Left renal pelvis (tissue), 4 donors: ENCODE results near the gene MCOLN2. TPM values are rescaled to one million over a fixed set of nuclear protein-coding genes. Genes with fewer than 3 reads are reported as not detected.
"Not testable (repeated sequence)": the region's sequence is repeated elsewhere in the genome, so short reads cannot be mapped to it uniquely, and the experiment has no call there.

Experiments used
- DNase-seq, 4 donors: peaks; one replicate each; pipeline ENCODE4 v3.0.0-alpha.2; 2013; ENCODE audit warnings: low read depth in 4 of 4, low spot score in 3 of 4
- polyA plus RNA-seq, 4 donors: library from polyadenylated mRNA; unstranded; fragments of 120-200 nt; gene quantifications; one replicate each; pipeline ENCODE4 v1.2.1, GENCODE V29; 2013; ENCODE audit not compliant: insufficient read length in 4 of 4

MCOLN2 gene
- polyA plus RNA-seq, 4 donors: 0.19 to 1.3 (median 0.81) TPM

DNA sequence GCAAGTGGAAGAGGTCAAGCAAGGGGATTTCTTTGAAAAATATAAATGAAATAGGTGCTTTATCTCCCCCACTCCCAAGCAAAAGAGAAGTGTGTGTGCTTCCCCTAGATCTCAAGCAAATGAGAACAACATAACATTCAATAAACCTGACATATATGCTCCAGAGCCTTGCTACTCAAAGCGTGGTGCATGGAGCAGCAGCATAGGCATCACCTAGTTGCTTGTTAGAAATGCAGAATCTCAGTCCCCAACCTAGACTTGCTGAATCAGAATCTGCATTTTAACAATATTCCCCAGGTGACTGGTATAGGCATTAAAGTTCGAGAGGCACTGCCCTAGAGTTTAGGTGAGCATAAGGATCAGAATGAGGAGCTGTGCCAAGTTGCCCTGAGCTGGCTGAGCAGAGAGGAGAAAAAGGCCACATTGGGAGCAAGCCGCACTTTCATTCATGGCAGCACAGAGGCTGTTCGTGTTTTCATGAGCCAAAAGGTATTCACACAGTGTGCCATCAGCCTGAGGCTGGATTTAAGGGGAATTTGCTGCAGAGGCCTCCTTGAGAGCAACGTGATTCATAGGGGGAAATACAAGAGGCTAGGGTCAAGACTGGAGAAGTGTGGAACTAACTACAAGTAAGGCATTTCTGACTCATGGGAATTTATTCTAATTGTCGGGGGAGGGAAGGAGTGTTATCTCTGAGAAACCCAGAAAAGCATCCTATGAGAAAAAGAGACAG, 89.7 kb downstream of the MCOLN2 start:
- no peak for DNase-seq

- not testable (repeated sequence) for DNase-seq
Observed at GRCh38 chr1:84902727-84903126, 94.2 kb downstream of the MCOLN2 start.

DNA sequence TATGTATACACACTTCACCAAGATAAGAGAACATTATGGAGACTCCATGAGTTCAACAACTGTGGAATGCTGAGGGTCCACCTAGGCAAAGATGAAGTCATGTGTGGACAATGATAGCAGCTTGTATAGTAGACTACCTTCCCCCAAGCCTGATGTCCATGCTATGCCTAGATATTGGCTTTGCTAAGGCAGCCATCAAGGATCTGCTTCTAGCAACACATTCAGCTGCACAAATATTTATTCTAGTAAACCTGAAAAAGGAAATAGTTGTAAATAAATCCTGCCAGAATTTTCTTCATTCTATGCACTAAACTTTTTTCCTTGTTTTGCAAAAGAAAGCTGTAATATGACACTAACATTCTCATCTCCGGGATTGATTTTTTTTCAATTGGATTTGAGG, 96.9 kb downstream of the MCOLN2 start:
- DNase-seq: no peak

GRCh38 chr1:84896279-84896678, 100.6 kb downstream of the MCOLN2 start:
- DNase-seq: no peak

DNA sequence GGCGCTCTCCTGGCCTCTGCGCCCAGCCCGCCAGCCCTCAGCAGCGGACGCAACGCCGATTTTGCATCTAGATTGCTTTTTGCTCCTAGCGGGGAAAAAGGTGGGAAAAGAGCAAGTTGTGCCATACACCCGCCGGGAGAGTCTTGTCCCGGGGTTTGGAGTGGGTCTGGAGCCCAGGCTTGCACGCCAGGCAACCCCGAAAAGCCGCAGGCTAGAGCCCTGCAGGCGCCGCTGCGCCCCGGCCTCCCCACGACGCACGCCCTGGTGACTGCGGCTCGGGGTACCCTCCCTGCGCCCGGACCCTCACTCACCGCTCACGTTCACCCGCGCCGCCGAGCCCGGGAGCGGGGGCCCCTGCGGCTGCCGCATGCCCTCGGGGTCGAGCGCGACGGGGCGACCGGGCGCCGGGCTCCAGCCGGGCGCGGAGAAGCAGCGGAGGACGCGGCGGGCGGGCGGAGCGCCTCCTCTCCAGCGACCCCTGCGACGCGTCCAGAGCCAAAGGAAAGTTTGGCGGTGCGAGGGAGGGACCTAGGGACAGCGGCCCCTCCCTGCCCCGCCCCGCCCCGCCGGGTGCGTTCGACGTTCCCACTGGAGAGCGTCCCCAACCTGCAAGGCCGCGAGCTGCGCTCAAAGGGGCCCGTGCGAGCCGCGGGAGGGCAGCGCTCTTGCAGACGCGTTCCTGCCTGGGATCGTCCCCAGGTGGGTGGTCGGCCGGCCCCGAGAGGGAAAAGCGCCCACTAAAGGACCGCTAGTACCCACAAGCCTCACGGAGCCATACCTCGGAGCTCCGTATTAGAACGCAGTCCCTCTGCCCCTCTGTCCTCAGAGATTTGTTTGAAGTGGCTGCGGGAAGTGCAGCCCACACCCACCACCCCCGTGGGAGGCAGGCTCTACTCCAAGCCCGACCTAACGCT, 104.0 kb downstream of the MCOLN2 start, which contains the start of gene LPAR3:
TSS of gene LPAR3 (minus strand) at position 502 of the 914 bp plus-strand sequence. CDS start 27,086 bp downstream, outside the sequence.
- DNase-seq: no peak

DNA sequence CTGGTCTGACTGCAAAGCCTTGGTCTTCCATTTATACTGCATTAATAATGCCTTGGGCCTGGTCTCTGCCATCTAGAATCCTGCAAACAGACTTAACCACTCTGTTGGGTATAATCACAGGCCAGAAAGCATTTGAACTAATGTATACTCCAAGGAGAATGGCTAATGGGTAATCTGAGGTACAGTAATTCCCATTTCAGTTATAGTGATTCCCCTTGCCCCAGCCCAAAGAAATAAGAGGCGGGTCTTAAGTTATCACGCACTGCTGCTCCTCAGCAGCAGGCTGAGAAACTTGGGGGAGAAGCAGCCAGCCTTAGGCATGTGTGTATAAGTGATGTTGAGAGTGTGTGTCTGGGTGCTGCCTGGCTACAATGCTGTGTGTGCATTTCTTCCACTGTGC, 106.3 kb downstream of the MCOLN2 start:
- no peak for DNase-seq

GRCh38 chr1:84889437-84889836, 107.5 kb downstream of the MCOLN2 start:
- DNase-seq: no peak

DNA sequence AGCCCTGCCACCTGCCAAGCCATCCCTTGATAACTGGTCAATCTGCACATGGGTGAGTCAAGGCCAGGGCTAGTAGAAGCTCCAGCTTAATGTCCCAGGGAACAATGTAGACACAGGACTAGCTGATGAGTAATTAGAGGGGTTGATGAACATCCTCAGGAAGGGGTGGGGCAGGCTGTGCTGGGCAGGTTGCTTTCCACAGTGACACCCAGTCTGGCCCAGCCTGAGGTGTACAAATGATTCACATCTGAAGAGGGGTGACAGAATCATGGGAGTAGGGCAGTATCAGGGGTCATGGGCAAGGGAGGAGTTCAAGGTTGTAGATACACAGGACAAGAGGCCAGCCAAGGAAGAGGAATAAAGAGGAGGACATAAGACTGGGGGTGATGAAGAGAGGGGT, 108.2 kb downstream of the MCOLN2 start:
- no peak for DNase-seq

DNA sequence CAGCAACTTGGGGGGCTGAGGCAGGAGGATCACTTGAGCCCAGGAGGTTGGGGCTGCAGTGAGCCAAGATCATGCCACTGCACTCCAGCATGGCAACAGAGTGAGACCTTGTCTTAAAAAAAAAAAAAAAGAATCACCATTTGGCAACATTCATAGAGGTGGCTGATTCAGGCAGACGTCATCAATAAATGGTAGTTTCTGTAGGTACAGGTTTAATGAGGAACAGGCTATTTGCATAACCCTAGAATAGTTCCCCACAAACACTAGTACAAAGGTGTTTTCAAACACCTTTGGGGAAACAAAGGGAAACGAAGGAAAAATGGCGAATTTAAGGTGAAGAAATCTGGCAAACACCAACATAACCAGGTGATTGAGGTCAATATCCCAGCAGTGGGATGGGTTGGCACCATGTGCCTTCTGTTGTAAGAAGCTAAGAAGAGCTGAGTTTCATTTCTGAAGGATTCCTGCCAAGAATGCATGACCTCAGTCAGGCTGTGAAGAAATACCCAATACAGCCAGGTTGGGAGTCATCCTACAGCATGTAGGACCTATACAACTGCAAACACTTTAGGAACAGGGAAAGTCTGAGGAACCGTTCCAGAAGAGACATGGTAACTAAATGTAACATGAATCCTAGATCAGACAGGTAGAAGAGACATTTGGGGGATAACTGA, 109.5 kb downstream of the MCOLN2 start:
- DNase-seq: no peak

GRCh38 chr1:84885469-84885868, 111.4 kb downstream of the MCOLN2 start:
- DNase-seq: no peak

- DNase-seq: no peak
Observed at GRCh38 chr1:84884671-84885389, 112.1 kb downstream of the MCOLN2 start.

- no peak for DNase-seq
Observed at GRCh38 chr1:84883286-84883685, 113.6 kb downstream of the MCOLN2 start.

DNA sequence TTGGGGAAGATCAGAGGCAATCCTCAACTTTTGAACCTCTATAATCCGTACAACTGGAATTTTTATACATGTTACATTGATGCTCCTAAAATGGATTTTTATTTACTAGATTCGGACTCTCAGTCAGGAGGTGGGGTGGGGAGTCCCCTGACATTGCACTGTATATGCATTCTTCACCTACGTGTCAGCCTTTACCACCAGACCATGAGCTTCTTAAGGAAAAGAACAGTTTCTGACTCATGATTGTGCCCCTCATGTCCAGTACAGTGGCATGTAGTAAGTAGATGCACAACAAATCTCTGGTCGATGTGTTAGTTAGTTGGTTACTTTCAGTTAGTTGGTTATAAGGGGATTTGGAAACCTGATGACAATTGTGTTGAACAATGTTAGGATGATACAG, 119.3 kb downstream of the MCOLN2 start:
- no peak for DNase-seq

- no peak for DNase-seq
Observed at GRCh38 chr1:84876353-84876752, 120.6 kb downstream of the MCOLN2 start.

Other genes with a start within 250 kb of the MCOLN2 start
- 1 to 10 TPM in 2 of 4 donors, under 1 TPM in 2; 0.25 to 1.2 (median 1.0) TPM for gene LPAR3, start 103.9 kb downstream of the MCOLN2 start, polyA plus RNA-seq
- gene MCOLN3, start 51.4 kb upstream of the MCOLN2 start, polyA plus RNA-seq: 10 to 100 TPM in 1 of 4 donors, 1 to 10 TPM in 2, under 1 TPM in 1; 0.79 to 16.2 (median 8.3) TPM
- 10 to 100 TPM in 2 of 4 donors, 1 to 10 TPM in 2; 7.7 to 10.8 (median 9.5) TPM for gene SYDE2, start 203.9 kb upstream of the MCOLN2 start, polyA plus RNA-seq